Glomerular endothelial cell (primary cell): ENCODE measurements around the gene ORC4. TPM values are rescaled to one million over a fixed set of nuclear protein-coding genes. Genes with fewer than 3 reads are reported as not detected.

Experiments used
- total RNA-seq: library from RNA; depleted of rRNA; stranded (reverse); fragments of >200 nt; gene quantifications from 2 replicates; pipeline ENCODE4 v1.2.3, GENCODE V29; 2015

The ORC4 gene
- total RNA-seq, 1 donor from 2014 or later = 36.8 TPM

Other genes with a start within 250 kb of the ORC4 start
- 6.1 and 8.1 TPM in 2 replicates for gene ACVR2A, start 175.7 kb downstream of the ORC4 start, total RNA-seq
- 12.1 and 20.8 TPM in 2 replicates for gene MBD5, start 354 bp upstream of the ORC4 start, total RNA-seq